CD4-positive, alpha-beta T cell (primary cell): Measurements from ENCODE around the gene TUBB1. TPM values are rescaled to one million over a fixed set of nuclear protein-coding genes. Genes with fewer than 3 reads are reported as not detected.

Experiments
- ATAC-seq: fragments of 200-7000 bp; cut with Tn5 transposase; one replicate; pipeline ENCODE4 v1.10.0; 2022; ENCODE audit warnings: mild to moderate bottlenecking; ENCODE audit not compliant: poor library complexity
- CTCF ChIA-PET: fragments of 350-600 bp; sonication (Branson Sonifier 250); formaldehyde crosslinking; loops from one replicate; lab custom pipeline; 2021; ENCODE audit warnings: antibody characterized with exemption, inconsistent platforms; lab: Charles Lee
- POLR2A ChIA-PET: fragments of 350-600 bp; sonication (Branson Sonifier 250); formaldehyde crosslinking; loops from one replicate; lab custom pipeline; 2021; ENCODE audit warnings: antibody characterized with exemption, inconsistent platforms; lab: Charles Lee
- DNase-seq, 14 experiments: peaks; one replicate each; pipeline ENCODE4 v3.0.0-alpha.2; 2013 to 2020; ENCODE audit warnings: mixed read lengths in 2 of 14
- H3K27ac ChIP-seq, 2 donors: one replicate each; pipeline versions ENCODE4 v1.5.1 to v1.7.0; 2013; ENCODE audit warnings: low read length in 2 of 2, low read depth in 1 of 2, mild to moderate bottlenecking in 1 of 2
- H3K27me3 ChIP-seq, 2 experiments: 1 replicate in 1 of 2; 2 replicates in 1 of 2; pipeline versions ENCODE4 v1.6.1 to v1.7.0; 2013; ENCODE audit warnings: low read length in 2 of 2, control low read depth in 1 of 2, mild to moderate bottlenecking in 1 of 2, moderate library complexity in 1 of 2; ENCODE audit not compliant: insufficient read depth in 2 of 2, control insufficient read depth in 1 of 2
- H3K36me3 ChIP-seq: one replicate; pipeline ENCODE4 v1.6.1; 2013; ENCODE audit warnings: low read length, control low read depth; ENCODE audit not compliant: insufficient read depth
- H3K4me1 ChIP-seq: one replicate; pipeline ENCODE4 v1.6.1; 2013; ENCODE audit warnings: low read length, control low read depth; ENCODE audit not compliant: insufficient read depth
- H3K4me3 ChIP-seq: one replicate; pipeline ENCODE4 v1.5.1; 2013; ENCODE audit warnings: mild to moderate bottlenecking, low read length, moderate library complexity
- H3K9me3 ChIP-seq, 2 experiments: 1 replicate in 1 of 2; 2 replicates in 1 of 2; pipeline versions ENCODE4 v1.6.1 to v1.7.0; 2013; ENCODE audit warnings: low read length in 2 of 2, mild to moderate bottlenecking in 2 of 2, control low read depth in 1 of 2, moderate library complexity in 1 of 2; ENCODE audit not compliant: control insufficient read depth in 1 of 2, insufficient read depth in 1 of 2
- H3K27ac Mint-ChIP-seq: one replicate; pipeline ENCODE4 v1.8.0; 2020; ENCODE audit warnings: mixed read lengths
- H3K27me3 Mint-ChIP-seq: one replicate; pipeline ENCODE4 v1.8.0; 2021; ENCODE audit warnings: mixed read lengths
- H3K36me3 Mint-ChIP-seq: one replicate; pipeline ENCODE4 v1.8.0; 2021; ENCODE audit warnings: low read depth, mixed read lengths
- H3K4me1 Mint-ChIP-seq: one replicate; pipeline ENCODE4 v1.8.0; 2021; ENCODE audit warnings: low read depth, mixed read lengths
- H3K4me3 Mint-ChIP-seq: one replicate; pipeline ENCODE4 v1.8.0; 2020; ENCODE audit warnings: mild to moderate bottlenecking, mixed read lengths
- H3K9me3 Mint-ChIP-seq: one replicate; pipeline ENCODE4 v1.8.0; 2020; ENCODE audit warnings: mixed read lengths
- intact Hi-C, 2 experiments: fragments of 100-400 bp; cut with DNase I in 1 of 2; cut with micrococcal nuclease in 1 of 2; formaldehyde crosslinking; loops; one replicate each; pipeline versions ENCODE4 v1.15.1 to v1.9.0; 2023 to 2025; cut with DNase I, micrococcal nuclease
- total RNA-seq, 174 experiments: library from RNA in 2 of 174; stranded (reverse) in 2 of 174; gene quantifications; one replicate each; pipeline ENCODE4 v1.2.3 and lab custom pipeline; 2021 to 2026
- TF ChIP-seq, protein P1 (sequence below): fragments of 200-600 bp; IDR thresholded peaks from one replicate; pipeline ENCODE4 v1.8.0; 2022; ENCODE audit warnings: antibody characterized with exemption, mild to moderate bottlenecking

TUBB1 gene
- total RNA-seq, 2 experiments from 2014 or later, result 0.11 to 0.17 TPM

- H3K9me3 ChIP-seq, result no peaks in the 10 kb centered on the region
- no peaks in the 10 kb centered on the region for H3K9me3 Mint-ChIP-seq
- DNase-seq (no peak), ATAC-seq (no peak)
- no peaks in the 10 kb centered on the region for H3K27me3 Mint-ChIP-seq
- H3K27ac ChIP-seq, result no peak overlapping the region
- no peaks in the 10 kb centered on the region for H3K27me3 ChIP-seq
- H3K4me1 ChIP-seq, result peaks cover 10% of the 10 kb centered on the region
- H3K36me3 Mint-ChIP-seq, result peaks cover 56% of the 10 kb centered on the region
- no peak overlapping the region for H3K27ac Mint-ChIP-seq
- TF ChIP-seq, protein P1, sequence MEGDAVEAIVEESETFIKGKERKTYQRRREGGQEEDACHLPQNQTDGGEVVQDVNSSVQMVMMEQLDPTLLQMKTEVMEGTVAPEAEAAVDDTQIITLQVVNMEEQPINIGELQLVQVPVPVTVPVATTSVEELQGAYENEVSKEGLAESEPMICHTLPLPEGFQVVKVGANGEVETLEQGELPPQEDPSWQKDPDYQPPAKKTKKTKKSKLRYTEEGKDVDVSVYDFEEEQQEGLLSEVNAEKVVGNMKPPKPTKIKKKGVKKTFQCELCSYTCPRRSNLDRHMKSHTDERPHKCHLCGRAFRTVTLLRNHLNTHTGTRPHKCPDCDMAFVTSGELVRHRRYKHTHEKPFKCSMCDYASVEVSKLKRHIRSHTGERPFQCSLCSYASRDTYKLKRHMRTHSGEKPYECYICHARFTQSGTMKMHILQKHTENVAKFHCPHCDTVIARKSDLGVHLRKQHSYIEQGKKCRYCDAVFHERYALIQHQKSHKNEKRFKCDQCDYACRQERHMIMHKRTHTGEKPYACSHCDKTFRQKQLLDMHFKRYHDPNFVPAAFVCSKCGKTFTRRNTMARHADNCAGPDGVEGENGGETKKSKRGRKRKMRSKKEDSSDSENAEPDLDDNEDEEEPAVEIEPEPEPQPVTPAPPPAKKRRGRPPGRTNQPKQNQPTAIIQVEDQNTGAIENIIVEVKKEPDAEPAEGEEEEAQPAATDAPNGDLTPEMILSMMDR, result no peak
- H3K4me1 Mint-ChIP-seq, result peaks cover 30% of the 10 kb centered on the region
- no peak overlapping the region for H3K4me3 ChIP-seq
- ChIA-PET CTCF (no interaction called here), POLR2A (interaction anchor here (1.3 to 1.6 kb wide), 2 partner anchors 10 kb away, joined by 3 to 4 read pairs; partner anchors contain the start of gene ATP5F1E)
- intact Hi-C loops, result no loop called here
- peaks cover 53% of the 10 kb centered on the region for H3K36me3 ChIP-seq
- no peak overlapping the region for H3K4me3 Mint-ChIP-seq
Observed at GRCh38 chr20:59022754-59023153, 3.5 kb downstream of the TUBB1 start.

DNA sequence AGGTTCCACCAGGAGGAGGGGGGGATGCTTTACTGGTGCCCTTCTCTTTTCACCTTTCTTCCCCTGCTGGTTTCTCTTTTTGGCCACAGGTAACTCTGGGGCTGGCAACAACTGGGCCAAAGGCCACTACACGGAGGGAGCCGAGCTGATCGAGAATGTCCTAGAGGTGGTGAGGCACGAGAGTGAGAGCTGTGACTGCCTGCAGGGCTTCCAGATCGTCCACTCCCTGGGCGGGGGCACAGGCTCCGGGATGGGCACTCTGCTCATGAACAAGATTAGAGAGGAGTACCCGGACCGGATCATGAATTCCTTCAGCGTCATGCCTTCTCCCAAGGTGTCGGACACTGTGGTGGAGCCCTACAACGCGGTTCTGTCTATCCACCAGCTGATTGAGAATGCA lies 4.4 kb downstream of the TUBB1 start:
- Mint-ChIP-seq H3K4me1 (peaks cover 36% of the 10 kb centered on the region), H3K9me3 (no peaks in the 10 kb centered on the region), H3K27ac (no peak overlapping the region), H3K27me3 (no peaks in the 10 kb centered on the region), H3K36me3 (peaks cover 64% of the 10 kb centered on the region), H3K4me3 (no peak overlapping the region)
- no peak for ATAC-seq
- Histone ChIP-seq H3K4me3 (no peak overlapping the region), H3K36me3 (peaks cover 60% of the 10 kb centered on the region), H3K27ac (no peak overlapping the region), H3K4me1 (peaks cover 12% of the 10 kb centered on the region), H3K27me3 (no peaks in the 10 kb centered on the region), H3K9me3 (no peaks in the 10 kb centered on the region)
- CTCF ChIA-PET, result no interaction called here
- TF ChIP-seq, protein P1, result no peak
- intact Hi-C loops, result no loop called here
- no peak for DNase-seq
- POLR2A ChIA-PET, result interaction anchor here (1.3 kb wide), 1 partner anchor 9 kb away, joined by 4 read pairs; no protein-coding TSS in a partner anchor

GRCh38 chr20:59024111-59024530 lies 4.9 kb downstream of the TUBB1 start:
- POLR2A ChIA-PET, result interaction anchor here (1.3 kb wide), 1 partner anchor 9 kb away, joined by 4 read pairs; no protein-coding TSS in a partner anchor
- H3K4me3 Mint-ChIP-seq, result no peak overlapping the region
- no peak for ATAC-seq

More at GRCh38 chr20:59024111-59024530, 4.9 kb downstream of the TUBB1 start:
- Histone ChIP-seq H3K27me3 (no peaks in the 10 kb centered on the region), H3K9me3 (no peaks in the 10 kb centered on the region), H3K36me3 (peaks cover 65% of the 10 kb centered on the region), H3K4me1 (peaks cover 16% of the 10 kb centered on the region), H3K27ac (no peak overlapping the region), H3K4me3 (no peak overlapping the region)
- intact Hi-C loops, result no loop called here
- H3K9me3 Mint-ChIP-seq, result no peaks in the 10 kb centered on the region
- TF ChIP-seq, protein P1, result no peak
- H3K27ac Mint-ChIP-seq, result no peak overlapping the region
- CTCF ChIA-PET, result no interaction called here
- peaks cover 69% of the 10 kb centered on the region for H3K36me3 Mint-ChIP-seq
- H3K27me3 Mint-ChIP-seq, result no peaks in the 10 kb centered on the region
- peaks cover 41% of the 10 kb centered on the region for H3K4me1 Mint-ChIP-seq
- no peak for DNase-seq
